HepG2 (cell line): ENCODE measurements around the gene ZCCHC3. TPM values are rescaled to one million over a fixed set of nuclear protein-coding genes. Genes with fewer than 3 reads are reported as not detected.

Source experiments
- ATAC-seq: fragments of 200-7000 bp; cut with Tn5 transposase; 3 replicates; pipeline ENCODE4 v1.9.1; 2020; ENCODE audit warnings: mild to moderate bottlenecking, moderate library complexity
- BruUV-seq: library from RNA; stranded (reverse); fragments of 400-500 nt; replicated peaks from 2 replicates; lab custom pipeline; 2021; lab: Mats Ljungman, UMichigan
- CTCF ChIA-PET: fragments of 300-600 bp; formaldehyde crosslinking; extraction: SDS; loops from one replicate; lab custom pipeline; 2021; ENCODE audit warnings: low total read pairs, inconsistent platforms, low intra/inter-chr PET ratio; lab: Yijun Ruan, JAX
- POLR2A ChIA-PET: fragments of 350-600 bp; sonication (Branson Sonifier 250); formaldehyde crosslinking; loops from one replicate; lab custom pipeline; 2020; ENCODE audit warnings: antibody characterized with exemption, inconsistent platforms; lab: Yijun Ruan, JAX
- DNase-seq: peaks from one replicate; pipeline ENCODE4 v3.0.0-alpha.2; 2015; ENCODE audit warnings: low spot score
- FAIRE-seq: peaks from 3 replicates; lab custom pipeline; 2011; peaks lifted over from hg19 to GRCh38; lab: Jason Lieb, UNC
- H2AFZ ChIP-seq: one replicate; pipeline ENCODE4 v1.6.1; 2011; ENCODE audit warnings: low read length, inconsistent platforms
- H3K27ac ChIP-seq: fragments of 300-600 bp; 3 replicates; pipeline ENCODE4 v1.8.0; 2011; ENCODE audit warnings: mixed run types, mild to moderate bottlenecking, mixed read lengths, low read length, inconsistent platforms; ENCODE audit not compliant: insufficient read depth; ENCODE audit errors: extremely low read length
- H3K27me3 ChIP-seq, 2 experiments: fragments of 200-600 bp in 1 of 2; 2 replicates in 1 of 2; 3 replicates in 1 of 2; pipeline versions ENCODE4 v1.6.0 to v1.8.0; 2011; ENCODE audit warnings: low read length in 2 of 2, mild to moderate bottlenecking in 2 of 2, moderate library complexity in 2 of 2, inconsistent platforms in 1 of 2; ENCODE audit not compliant: insufficient read depth in 2 of 2, control insufficient read depth in 1 of 2
- H3K36me3 ChIP-seq, 2 experiments: fragments of 200-600 bp in 1 of 2; replicated peaks in 1 of 2; 2 replicates in 1 of 2; 3 replicates in 1 of 2; pipeline versions ENCODE4 v1.5.1 to v1.8.0; 2011; ENCODE audit warnings: low read length in 2 of 2, inconsistent platforms in 1 of 2; ENCODE audit not compliant: insufficient read depth in 2 of 2, control insufficient read depth in 1 of 2
- H3K4me1 ChIP-seq: 2 replicates; pipeline ENCODE4 v1.5.1; 2012; ENCODE audit warnings: low read length, inconsistent platforms; ENCODE audit not compliant: insufficient read depth
- H3K4me2 ChIP-seq: 2 replicates; pipeline ENCODE4 v1.6.0; 2011; ENCODE audit warnings: low read depth, low read length, inconsistent platforms
- H3K4me3 ChIP-seq, 3 experiments: fragments of 200-600 bp in 1 of 3; sonication (generic), shearing (Covaris generic) in 1 of 3; replicated peaks in 1 of 3; 2 replicates each; pipeline ENCODE4 v1.5.1; 2011 to 2016; ENCODE audit warnings: low read length in 3 of 3, inconsistent platforms in 2 of 3, low read depth in 2 of 3, mild to moderate bottlenecking in 2 of 3, control low read depth in 1 of 3, mixed read lengths in 1 of 3; ENCODE audit not compliant: insufficient read depth in 1 of 3
- H3K79me2 ChIP-seq: one replicate; pipeline ENCODE4 v1.6.1; 2011; ENCODE audit warnings: low read length, inconsistent platforms; ENCODE audit not compliant: insufficient read depth
- H3K9ac ChIP-seq: 2 replicates; pipeline ENCODE4 v1.6.0; 2011; ENCODE audit warnings: mild to moderate bottlenecking, low read depth, low read length, inconsistent platforms; ENCODE audit not compliant: insufficient read depth
- H3K9me3 ChIP-seq: 2 replicates; pipeline ENCODE4 v1.5.1; 2012; ENCODE audit warnings: mild to moderate bottlenecking, low read length
- H4K20me1 ChIP-seq: 2 replicates; pipeline ENCODE4 v1.6.0; 2011; ENCODE audit warnings: inconsistent platforms, mild to moderate bottlenecking, low read length, moderate library complexity; ENCODE audit not compliant: insufficient read depth
- CENPBD1 ChIP-seq: sonication (generic); formaldehyde crosslinking; IDR thresholded peaks from 2 replicates; pipeline ENCODE4 v1.8.0; 2022; ENCODE audit warnings: missing genetic modification reagents, low read depth, mild to moderate bottlenecking, borderline replicate concordance
- GATAD1 ChIP-seq: IDR thresholded peaks from 2 replicates; pipeline ENCODE4 v1.6.1; 2016; ENCODE audit warnings: missing genetic modification reagents, missing compliant biosample characterization
- HMGXB3 ChIP-seq: sonication (generic); formaldehyde crosslinking; IDR thresholded peaks from 2 replicates; pipeline ENCODE4 v1.4.0; 2020; ENCODE audit warnings: missing genetic modification reagents, borderline replicate concordance
- HNRNPLL ChIP-seq: fragments of 200-400 bp; formaldehyde crosslinking; IDR thresholded peaks from 2 replicates; pipeline ENCODE4 v1.6.1; 2017; ENCODE audit warnings: mild to moderate bottlenecking, low read depth, low read length; ENCODE audit not compliant: poor library complexity, severe bottlenecking
- NR2F6 ChIP-seq, 2 experiments: IDR thresholded peaks; 2 replicates each; pipeline ENCODE4 v1.6.1; 2016; ENCODE audit warnings: antibody characterized with exemption in 1 of 2, mild to moderate bottlenecking in 1 of 2
- PHF5A ChIP-seq: IDR thresholded peaks from one replicate; pipeline ENCODE4 v1.6.1; 2018; ENCODE audit warnings: low read depth, missing genetic modification reagents; ENCODE audit not compliant: unreplicated experiment
- SNAPC5 ChIP-seq: sonication (generic); formaldehyde crosslinking; IDR thresholded peaks from 2 replicates; pipeline ENCODE4 v1.8.1; 2023; ENCODE audit warnings: mild to moderate bottlenecking, missing genetic modification reagents, borderline replicate concordance
- TBX2 ChIP-seq: sonication (generic); formaldehyde crosslinking; IDR thresholded peaks from 2 replicates; pipeline ENCODE4 v1.5.0; 2020; ENCODE audit warnings: missing genetic modification reagents, mild to moderate bottlenecking, borderline replicate concordance
- TIGD3 ChIP-seq: sonication (generic); formaldehyde crosslinking; IDR thresholded peaks from 2 replicates; pipeline ENCODE4 v1.5.1; 2020; ENCODE audit warnings: mild to moderate bottlenecking, missing genetic modification reagents, borderline replicate concordance
- ZNF317 ChIP-seq: sonication (generic); formaldehyde crosslinking; IDR thresholded peaks from 2 replicates; pipeline ENCODE4 v1.5.0; 2020; ENCODE audit warnings: mild to moderate bottlenecking, missing genetic modification reagents
- ZNF382 ChIP-seq: sonication (generic); formaldehyde crosslinking; IDR thresholded peaks from 2 replicates; pipeline ENCODE4 v1.5.0; 2020; ENCODE audit warnings: missing genetic modification reagents, mild to moderate bottlenecking, borderline replicate concordance
- ZNF775 ChIP-seq: sonication (generic); formaldehyde crosslinking; IDR thresholded peaks from 2 replicates; pipeline ENCODE4 v1.4.0; 2020; ENCODE audit warnings: missing genetic modification reagents, mild to moderate bottlenecking, moderate library complexity, borderline replicate concordance
- WGBS: methylation state at CpG from one replicate; pipeline ENCODE4 v1.1.6; 2017; ENCODE audit warnings: low lambda C conversion rate; 5-methylcytosine and 5-hydroxymethylcytosine counted together
- in situ Hi-C: cut with HindIII; loops from 2 replicates; pipeline ENCODE4 v1.10.0; 2017; ENCODE audit warnings: low pct_unique_long_range_greater_than_20kb; ENCODE audit not compliant: extremely low pct_ligation_motif_present
- intact Hi-C: fragments of 100-400 bp; cut with micrococcal nuclease; formaldehyde crosslinking; loops from one replicate; pipeline ENCODE4 v1.10.0; 2022; ENCODE audit not compliant: unreplicated experiment
- polyA plus RNA-seq, 8 experiments: library from polyadenylated mRNA; depleted of rRNA in 3 of 8; stranded (reverse) in 7 of 8; unstranded in 1 of 8; fragments of >200 nt; fragmentation: Illumina TruSeq in 4 of 8; extraction: Trizol in 4 of 8; gene quantifications; 2 replicates each; pipeline versions ENCODE4 v1.2.1 to v1.2.3, GENCODE V29; 2011 to 2016; ENCODE audit warnings: low read depth in 4 of 8, missing spikeins in 1 of 8, mixed read lengths in 1 of 8; ENCODE audit not compliant: insufficient read depth in 1 of 8
- total RNA-seq, 5 experiments: library from RNA; depleted of rRNA; stranded (reverse); fragments of >200 nt; fragmentation: Illumina TruSeq; extraction: Trizol; gene quantifications; 2 replicates each; pipeline ENCODE4 v1.2.3, GENCODE V29; 2016; ENCODE audit warnings: low read depth in 1 of 5
- TF ChIP-seq, protein P1 (sequence below): sonication (generic); formaldehyde crosslinking; IDR thresholded peaks from 2 replicates; pipeline ENCODE4 v1.5.0; 2020; ENCODE audit warnings: mild to moderate bottlenecking, missing genetic modification reagents, moderate library complexity

Gene ZCCHC3
- total and polyA plus RNA-seq, 2 of the 13 experiments (the other 11 are each of a cell fraction or from before 2014, with no cell fraction given), result 46.6 to 63.0 TPM

DNA sequence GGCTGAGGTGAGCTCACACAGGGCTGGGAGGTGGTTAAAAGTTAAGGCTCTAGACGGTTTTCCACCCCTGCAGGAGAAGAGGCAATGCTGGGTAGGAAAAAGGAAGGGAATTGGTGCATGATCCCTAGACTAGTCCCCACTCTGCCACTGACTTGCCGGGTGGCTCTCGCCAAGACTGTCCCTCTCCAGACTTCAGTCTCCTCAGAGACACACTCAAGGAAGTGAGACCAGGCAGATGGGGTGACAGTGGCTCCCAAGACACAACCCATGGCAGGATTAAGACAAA, 19.9 kb upstream of the ZCCHC3 start (continued):
- TF ChIP-seq TIGD3 (no peak), TBX2 (CRISPR knock-in tag) (no peak), ZNF317 (CRISPR knock-in tag) (no peak), HMGXB3 (CRISPR knock-in tag) (no peak), CENPBD1 (no peak), PHF5A (CRISPR knock-in tag) (no peak), GATAD1 (CRISPR knock-in tag) (no peak)

DNA sequence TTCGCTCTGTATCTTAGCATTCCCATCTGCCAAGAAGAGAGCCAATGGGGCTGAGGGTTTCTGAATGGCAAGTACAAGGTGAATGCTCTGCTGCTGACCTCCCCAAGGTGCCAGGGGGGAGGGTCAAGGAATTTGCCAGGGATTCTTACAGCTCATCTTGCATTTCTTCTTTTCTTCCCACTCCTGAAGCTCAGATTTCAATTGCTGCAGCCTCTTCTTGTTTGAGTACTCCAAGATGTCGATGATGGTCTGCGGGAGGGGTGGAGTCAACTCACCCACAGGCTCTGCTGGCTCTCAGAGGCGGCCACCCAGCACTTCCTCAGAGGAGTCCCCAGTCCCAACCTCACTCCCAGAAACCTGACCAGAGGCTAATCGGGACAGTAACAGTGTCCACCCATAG, 19.2 kb upstream of the ZCCHC3 start:
- in situ Hi-C loops (no loop called here), intact Hi-C loops (no loop called here)
- 96% methylated on average over 5 of the region's 5 CpGs for WGBS
- no peaks in the 10 kb centered on the region for H3K27me3 ChIP-seq
- FAIRE-seq (no peak), ATAC-seq (no peak), DNase-seq (no peak)
- H3K9ac ChIP-seq, result no peak overlapping the region
- no peak overlapping the region for H3K4me3 ChIP-seq
- H3K4me2 ChIP-seq, result no peak overlapping the region
- H3K79me2 ChIP-seq, result no peaks in the 10 kb centered on the region
- H4K20me1 ChIP-seq, result no peaks in the 10 kb centered on the region
- ChIA-PET CTCF (no interaction called here), POLR2A (no interaction called here)
- no peaks in the 10 kb centered on the region for H3K4me1 ChIP-seq
- H2AFZ ChIP-seq, result no peak overlapping the region
- no TSS peak for BruUV-seq
- no peak overlapping the region for H3K27ac ChIP-seq
- no peaks in the 10 kb centered on the region for H3K9me3 ChIP-seq
- peaks cover 30 to 42% of the 10 kb centered on the region in 2 experiments for H3K36me3 ChIP-seq
- TF ChIP-seq HNRNPLL (no peak), ZNF382 (CRISPR knock-in tag) (no peak), NR2F6 (IDR thresholded peaks at IDR 0.05) (no peak), NR2F6 (CRISPR knock-in tag; IDR thresholded peaks at IDR 0.05) (no peak), SNAPC5 (CRISPR knock-in tag) (no peak), ZNF775 (no peak)
- TF ChIP-seq, protein P1, sequence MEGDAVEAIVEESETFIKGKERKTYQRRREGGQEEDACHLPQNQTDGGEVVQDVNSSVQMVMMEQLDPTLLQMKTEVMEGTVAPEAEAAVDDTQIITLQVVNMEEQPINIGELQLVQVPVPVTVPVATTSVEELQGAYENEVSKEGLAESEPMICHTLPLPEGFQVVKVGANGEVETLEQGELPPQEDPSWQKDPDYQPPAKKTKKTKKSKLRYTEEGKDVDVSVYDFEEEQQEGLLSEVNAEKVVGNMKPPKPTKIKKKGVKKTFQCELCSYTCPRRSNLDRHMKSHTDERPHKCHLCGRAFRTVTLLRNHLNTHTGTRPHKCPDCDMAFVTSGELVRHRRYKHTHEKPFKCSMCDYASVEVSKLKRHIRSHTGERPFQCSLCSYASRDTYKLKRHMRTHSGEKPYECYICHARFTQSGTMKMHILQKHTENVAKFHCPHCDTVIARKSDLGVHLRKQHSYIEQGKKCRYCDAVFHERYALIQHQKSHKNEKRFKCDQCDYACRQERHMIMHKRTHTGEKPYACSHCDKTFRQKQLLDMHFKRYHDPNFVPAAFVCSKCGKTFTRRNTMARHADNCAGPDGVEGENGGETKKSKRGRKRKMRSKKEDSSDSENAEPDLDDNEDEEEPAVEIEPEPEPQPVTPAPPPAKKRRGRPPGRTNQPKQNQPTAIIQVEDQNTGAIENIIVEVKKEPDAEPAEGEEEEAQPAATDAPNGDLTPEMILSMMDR (CRISPR knock-in tag), result no peak
